GM21529 (cell line): ENCODE data around the gene MFSD1.
"Not testable (repeated sequence)": the region's sequence is repeated elsewhere in the genome, so short reads cannot be mapped to it uniquely, and the experiment has no call there.

Source experiments
- ATAC-seq: cut with Tn5 transposase; IDR thresholded peaks from one replicate; pipeline ENCODE4 v1.9.1; 2021; ENCODE audit not compliant: unreplicated experiment

MFSD1 gene

DNA sequence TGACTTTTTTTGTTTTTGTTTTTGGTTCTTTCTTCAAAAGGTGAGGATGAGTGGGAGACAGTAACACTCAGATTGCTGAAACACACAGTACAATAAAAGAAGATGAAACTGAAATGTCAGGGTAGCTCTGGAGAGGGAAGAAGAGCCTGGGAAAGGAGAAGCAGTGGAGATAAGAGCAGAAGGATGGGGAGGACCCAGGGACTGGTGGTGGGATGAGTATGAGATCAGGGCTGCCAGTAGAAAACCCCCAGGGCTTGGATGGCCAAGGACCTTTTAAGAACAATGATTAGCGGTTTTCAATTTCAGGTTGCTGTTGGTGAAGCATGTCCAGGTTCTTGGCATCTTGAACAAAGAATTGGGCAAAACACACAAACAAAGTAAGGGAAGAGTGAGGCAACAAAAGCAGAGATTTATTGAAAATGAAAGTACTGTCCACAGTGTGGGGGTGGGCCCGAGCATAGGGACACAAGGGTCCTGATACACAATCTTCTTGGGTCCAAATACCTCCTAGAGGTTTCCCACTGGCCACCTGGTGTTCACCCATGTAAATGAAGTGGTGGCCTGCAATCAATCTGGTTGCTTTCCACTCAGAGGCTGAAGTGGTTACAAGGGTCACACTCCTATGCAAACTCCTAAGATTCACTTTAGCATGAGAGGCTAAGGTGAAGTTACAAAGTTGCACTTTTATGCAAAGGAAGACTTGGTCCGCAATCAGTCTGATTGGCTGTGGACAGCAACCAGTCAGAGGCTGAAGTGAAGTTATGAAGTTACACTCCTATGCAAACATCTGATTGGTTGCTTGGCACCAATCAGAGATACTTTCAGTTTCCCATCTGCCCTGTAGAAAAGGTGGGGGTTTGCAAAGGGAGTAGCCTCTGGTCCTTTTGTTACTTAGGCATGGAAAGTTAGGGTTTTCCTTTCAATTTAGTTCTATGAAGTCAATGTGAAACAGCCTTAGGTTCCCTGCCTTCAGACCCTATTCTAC lies 26.1 kb upstream of the MFSD1 start:
- peak; percentile 63 for ATAC-seq

DNA sequence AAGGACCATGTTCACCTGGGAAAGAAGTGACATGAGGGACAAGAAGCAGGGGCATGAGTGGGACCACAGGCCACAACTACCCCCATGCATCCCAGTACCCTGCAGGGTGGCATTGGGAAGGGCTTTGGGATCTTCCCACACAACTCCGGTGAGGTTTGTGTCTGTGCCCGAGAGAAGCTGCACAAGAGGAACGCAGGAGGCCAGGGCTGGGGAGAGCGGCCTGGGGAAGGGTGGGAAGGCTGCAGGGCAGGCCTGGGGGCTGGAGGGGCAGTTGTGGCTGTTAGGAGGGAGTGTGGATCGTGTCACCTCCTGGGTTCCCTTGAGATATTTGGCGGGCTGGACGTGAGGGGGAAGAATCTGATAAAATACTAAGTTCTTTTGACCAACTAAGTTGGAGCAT lies 25.3 kb upstream of the MFSD1 start:
- no peak for ATAC-seq

DNA sequence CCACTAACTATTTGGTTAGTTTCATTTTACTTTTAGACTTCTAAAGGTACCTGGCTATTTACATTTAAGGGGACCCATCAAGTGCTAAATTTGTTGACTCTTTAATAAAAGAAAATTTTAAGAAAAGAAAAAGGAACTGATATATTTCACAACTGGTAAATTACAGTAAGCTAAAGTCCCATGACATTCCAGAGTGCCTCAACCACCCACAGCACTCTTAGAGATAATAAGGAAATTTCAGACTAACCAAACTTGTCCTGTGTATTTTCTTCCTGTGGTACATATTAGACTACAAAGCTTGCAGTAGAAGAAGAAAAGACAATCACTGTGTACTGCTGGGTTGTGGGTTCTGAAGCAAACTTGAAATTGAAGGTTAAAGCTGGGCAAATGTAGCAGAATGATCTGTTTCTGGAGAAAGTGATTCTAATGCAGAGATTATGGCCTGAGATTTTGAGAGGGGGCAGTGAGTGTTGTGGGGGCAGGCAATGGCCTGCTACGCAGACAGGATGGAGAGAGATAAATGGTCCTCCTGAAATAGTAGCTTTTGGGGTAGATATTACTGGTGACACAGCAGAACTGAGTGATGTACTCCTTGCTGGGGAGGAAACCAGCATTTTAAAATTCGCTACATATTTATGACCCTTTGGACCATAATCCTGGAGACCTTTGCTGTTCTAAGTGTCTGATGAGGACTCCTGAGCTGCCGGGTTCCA lies 24.5 kb upstream of the MFSD1 start:
- ATAC-seq = no peak

DNA sequence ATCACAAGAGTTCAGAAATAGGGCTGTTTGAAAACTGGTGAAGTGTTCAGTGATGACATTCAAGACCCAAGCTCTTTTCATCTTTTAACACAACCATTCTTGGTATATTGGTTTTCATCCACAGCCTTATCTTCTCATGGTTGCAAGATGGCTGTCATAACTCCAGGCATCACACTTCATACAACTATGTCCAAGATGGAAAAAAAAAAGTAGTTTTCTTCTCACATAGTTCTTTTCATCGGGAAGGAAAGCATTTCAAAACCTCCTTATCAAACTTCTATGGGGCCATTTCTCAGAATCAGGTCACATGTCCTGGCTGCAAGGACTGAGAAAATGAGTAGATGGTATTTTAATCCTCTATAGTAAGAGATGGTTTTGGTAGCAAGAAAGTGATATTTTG lies 21.1 kb upstream of the MFSD1 start:
- no peak for ATAC-seq

DNA sequence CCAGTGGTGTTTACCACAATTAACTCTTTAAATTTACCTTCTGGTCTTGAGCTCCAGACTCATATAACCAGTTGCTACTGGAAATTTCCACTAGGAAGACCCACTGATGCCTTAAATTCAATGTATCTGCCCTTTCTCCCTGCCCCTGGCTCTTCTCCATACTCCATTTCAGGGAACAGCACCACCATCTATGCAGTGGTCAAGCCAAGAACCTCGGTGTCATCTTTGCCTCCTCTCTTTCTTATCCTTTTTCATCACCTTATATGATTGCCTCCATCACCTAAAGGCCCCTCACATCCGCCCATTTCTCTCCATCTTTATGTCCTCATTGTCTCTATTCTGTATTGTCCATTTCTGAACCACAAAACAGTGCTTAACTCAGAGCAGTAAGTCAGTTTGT lies 20.7 kb upstream of the MFSD1 start:
- no peak for ATAC-seq

DNA sequence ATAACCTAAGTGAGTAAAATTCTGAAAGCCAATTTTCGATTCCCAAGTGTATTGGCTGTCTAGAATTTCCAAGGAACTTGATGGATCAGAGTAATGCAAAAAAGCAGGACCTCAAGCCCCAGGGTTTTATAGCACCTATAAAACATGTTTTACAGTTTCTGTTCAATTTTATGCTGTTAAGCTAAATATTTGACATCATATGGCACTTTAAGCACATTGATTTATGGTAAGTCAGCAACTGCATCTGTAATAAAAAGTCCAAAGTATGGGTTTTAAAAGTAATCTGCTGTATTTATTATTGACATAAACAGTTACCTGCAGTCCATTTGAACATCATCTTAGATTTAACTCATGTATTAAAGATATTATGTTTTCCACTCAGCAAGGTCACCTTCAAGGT lies 20.0 kb upstream of the MFSD1 start:
- ATAC-seq = no peak

DNA sequence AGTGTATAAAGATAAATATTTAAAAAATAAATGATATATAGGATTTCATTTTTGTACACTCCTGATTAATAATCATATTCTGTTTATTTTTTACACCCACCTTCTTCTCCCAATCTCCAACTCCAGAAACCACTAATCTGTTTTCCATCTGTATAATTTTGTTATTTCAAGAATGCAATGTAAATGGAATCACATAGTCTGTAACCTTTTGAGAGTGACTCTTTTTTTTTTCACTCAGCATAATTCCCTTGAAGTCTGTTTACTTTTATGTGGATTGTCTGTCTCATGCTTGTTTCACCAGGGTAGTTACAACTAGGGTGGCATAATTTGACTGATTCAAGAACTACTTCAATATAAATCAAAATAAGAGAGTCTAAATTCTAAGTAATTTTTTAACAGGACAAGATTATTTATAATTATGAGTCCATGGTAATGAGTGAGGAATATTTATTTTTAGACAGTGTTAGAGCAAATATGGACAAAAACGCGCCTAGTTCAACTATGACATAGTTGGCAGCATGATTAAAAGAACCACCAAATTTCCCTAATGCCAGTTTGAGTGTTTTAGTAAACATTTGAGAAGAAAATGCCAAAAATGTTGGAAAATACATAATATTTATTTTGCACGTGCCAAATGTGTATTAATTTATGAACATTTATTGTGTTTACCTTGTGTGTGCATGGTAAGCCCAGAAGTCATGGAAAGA lies 19.4 kb upstream of the MFSD1 start:
- ATAC-seq = no peak

DNA sequence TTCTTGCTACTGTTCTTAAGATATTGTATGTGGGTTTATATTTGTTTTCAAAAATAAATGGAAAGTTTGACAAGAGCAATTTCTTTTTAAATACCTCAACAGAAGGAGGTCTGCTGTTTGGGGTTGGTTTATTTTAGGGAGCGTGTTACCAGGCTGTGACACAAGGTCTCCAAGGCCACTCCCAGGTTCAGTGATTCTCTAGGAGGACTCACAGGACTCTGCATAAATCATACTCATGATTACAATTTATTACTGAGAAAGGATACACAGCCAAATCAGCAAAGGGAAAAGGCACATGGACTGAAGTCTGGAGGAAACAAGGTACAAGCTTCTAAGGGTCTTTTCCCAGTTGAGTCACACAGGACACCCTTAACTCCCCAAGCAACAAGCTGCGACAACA lies 18.8 kb upstream of the MFSD1 start:
- no peak for ATAC-seq

DNA sequence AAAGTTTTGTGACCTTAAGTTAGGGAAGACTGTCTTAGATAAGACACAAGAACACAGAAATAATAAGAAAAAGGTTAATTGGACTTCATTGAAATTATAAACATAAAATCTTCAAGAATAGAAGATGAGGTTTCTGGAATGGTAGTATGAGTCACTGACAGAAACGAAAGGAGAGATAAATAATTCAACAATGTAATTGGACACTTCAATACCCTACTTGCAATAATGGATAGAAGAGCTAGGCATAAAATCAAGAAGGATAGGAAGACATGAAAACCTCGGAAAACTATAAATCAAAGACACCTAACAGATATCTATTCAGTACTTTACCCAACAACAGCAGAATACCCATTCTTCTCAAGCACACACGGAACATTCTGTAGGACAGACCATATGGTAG lies 15.9 kb upstream of the MFSD1 start:
- ATAC-seq = no peak

DNA sequence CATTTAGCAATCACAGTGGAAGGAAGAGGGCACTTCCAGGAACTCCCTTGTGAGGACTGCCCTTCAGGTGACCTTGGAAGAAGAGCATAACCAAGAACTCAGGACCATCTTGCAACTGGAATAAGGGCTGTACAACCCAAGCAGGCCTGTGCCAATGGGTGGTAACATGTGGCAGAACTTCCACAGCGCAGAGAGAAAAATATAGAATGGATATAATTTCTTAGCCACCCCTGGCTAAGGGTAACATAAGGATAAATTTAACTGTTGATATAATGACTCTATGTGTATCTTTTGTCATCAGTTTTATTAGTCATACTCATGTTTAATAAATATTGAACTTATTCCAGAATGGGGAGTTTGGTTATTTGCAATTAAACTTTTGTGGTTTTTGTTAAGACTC lies 13.4 kb upstream of the MFSD1 start:
- no peak for ATAC-seq

DNA sequence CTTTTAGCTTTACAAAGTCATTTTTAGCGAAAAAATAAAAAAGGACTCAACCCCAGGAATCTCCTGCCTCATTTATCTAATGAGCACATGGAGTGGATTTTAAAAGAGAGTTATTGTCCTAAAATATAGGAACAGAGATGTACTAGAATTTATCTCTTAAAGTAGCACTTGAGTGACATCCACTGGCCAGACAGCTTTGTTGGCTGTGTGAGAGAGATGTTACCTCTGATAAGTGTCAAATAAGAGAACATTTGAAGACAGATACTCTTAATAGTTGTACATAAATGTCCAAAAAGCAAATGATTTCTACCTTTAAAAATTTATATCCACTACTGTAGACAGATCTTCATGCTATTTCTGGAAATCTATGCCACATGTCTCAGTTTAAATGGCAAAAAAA lies 12.3 kb upstream of the MFSD1 start:
- no peak for ATAC-seq

DNA sequence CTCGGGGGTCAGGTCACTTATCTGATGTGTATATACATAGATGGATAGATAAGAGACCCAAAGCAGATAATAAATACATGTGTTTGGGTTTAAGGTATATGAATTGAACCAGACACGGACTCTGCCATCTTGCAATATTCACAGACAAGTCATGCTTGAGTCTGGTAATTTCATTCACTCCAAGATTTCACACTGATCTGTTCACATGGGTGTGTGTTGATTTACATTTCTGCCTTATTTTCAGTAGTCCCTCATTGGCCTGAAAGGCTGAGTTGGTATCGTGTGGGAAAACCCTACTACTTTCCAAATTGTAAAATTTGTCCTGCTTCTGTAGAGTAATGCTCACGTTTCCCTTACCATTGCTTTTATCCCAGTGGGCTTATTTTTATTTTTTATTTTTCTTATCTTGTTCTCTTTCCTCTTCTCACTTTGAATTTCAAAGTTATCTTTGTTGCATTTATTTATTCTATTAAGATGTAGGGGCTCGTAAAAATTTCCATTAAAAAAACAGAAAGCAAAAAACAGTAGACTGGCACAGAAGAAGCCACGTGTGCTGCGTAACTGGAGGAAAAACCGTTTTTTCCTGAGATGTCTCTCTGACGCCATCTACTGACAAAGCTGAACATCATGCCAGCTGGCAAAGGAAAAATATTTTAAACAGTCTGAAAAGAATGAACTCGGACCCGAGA lies 10.8 kb upstream of the MFSD1 start:
- peak; percentile 89 for ATAC-seq

DNA sequence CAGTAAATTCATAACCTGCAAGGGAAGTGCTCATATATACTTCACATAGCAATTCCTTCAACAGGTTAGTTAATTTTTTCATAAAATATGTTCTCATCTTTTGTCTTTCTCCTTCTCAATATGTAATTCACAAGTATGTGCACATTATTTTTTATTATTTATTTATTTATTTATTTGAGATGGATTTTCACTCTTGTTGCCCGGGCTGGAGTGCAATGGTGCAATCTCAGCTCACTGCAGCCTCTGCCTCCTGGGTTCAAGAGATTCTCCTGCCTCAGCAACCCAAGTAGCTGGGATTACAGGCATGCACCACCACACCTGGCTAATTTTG lies 10.3 kb upstream of the MFSD1 start:
- not testable (repeated sequence) for ATAC-seq

DNA sequence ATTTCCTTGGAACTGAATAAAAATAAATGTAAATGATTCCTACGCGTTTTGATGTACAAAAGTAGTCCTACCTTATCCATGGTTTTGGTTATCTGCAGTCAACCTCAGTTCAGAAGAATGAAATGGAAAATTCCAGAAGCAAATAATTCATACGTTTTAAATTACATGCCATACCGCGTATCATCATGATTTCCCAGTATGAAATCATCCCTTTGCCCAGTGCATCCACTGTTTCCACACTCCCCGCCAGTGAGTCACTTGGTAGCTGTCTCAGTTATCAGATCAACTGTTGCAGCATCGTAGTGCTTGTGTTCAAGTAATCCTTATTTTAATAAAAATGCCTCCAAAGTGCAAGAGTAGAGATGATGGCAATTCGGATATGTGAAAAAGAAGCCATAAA lies 9.1 kb upstream of the MFSD1 start:
- ATAC-seq = no peak

DNA sequence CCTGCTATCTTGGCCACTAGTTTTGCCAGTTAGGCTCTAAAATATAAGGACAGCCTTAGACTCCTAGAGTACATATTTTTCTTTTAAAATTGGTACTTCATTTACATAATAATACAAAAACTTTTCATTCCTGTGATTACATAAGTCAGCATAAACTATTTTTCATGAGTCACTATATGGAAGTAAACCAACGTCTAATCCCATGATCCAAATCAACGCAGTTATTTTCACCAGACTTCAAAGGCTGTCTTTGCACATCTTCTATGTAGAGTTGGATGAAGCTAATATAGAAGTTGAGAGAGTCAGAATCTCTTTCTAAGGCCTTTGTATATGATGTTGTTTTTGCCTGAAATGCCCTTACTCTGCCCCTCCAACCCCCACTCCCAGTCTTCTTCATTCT lies 7.6 kb upstream of the MFSD1 start:
- ATAC-seq = no peak

DNA sequence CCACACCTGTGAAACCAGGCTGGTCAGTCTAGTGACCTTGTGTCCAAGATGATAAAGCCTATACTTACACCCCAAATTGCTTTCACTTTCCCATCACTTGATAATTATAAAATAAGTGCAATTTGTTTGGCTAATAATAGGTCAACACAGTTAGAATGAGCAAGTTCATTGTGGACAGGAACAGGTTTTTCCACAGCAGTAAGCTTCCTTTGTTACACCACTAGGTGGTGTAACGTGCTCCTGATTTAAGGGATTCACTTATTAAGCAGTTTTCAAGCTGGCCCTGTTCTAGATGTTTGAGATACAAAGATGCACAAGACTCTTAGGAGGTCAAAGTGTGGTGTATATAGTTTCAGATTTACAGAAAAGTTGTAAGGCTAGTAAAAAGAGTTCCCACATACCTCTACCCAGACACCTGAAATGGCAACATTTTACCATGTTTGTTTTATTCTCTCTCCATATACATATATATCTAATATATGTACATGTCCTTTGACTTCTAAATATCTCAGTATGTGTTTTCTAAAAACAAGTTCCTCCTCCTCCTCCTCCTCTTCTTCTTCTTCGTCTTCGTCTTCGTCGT lies 6.8 kb upstream of the MFSD1 start:
- peak; percentile 55 for ATAC-seq

DNA sequence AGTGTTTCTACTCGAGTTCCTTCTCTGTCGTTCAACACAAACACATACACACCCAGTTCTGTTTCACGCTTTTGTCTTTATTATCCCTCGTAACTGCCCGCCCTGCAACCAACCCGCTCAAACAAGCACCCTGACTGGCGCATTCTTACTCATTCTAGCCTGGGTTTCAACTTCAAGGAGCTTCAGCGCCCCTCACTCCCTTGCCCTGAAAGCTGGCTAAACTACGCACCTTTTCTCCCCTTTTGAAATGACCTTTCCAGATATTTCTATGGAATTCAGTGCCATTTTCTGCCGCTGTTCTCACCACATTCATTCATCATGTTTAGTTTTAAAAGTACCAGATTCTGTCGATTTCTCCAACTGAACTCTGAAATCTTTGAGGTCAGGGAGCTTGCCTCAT lies 653 bp upstream of the MFSD1 start:
- no peak for ATAC-seq

DNA sequence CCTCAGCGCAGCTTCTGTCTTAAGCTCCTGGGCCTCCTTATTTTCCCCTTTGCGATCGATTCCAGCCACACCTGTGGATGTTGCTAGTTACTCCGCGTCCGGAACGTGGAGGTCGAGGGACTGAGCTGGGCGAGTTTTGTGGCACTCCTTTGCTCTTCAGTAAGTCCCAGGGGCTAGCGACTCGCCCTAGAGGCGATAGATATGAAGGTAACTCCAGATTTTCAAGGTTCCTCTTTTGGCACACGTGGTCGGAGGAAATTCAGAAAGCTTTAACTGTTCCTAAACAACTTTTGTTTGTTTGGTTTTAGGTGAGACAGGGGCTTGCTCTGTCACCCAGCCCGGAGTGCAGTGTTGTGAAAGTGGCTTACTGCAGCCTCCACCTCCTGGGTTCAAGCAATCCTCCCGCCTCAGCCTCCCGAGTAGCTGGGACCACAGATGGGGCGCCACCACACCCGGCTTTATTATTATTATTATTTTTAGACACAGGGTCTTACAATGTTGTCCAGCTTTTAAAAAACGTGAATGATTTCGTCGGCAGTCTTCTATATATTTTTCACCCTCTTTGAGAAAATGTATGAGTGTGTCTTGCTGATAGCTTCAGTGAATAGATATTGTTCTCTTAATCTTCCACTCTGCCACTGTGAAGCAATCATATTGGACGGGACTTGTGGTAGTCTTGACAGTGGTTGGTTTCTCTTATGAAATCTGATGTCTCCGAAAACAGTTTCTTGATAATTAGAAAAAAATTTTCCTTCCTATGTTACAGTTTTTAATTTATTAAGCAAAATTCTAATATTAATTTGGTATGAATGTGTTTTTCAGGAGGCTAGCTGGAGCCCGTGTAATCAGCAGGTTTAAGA lies 785 bp downstream of the MFSD1 start:
- ATAC-seq = peak; percentile 38

DNA sequence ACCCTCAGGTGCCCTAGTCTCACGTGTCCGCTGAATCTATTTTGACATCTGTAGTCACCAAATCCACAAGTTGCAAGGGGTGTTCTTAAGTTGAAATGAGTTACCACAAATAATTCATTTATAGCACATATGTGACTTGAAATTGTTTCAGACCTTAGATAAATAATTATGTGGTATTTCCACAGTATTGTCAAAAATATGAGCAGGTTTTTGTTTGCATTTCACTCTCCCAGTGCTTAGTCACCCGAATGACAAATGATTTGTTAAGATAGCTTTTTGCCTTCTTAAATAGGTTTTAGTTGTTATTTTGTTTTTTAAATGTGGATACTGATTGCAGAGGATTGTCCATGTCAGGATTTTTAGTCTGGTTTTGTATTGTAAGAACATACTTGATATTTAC lies 2.6 kb downstream of the MFSD1 start:
- ATAC-seq = no peak

DNA sequence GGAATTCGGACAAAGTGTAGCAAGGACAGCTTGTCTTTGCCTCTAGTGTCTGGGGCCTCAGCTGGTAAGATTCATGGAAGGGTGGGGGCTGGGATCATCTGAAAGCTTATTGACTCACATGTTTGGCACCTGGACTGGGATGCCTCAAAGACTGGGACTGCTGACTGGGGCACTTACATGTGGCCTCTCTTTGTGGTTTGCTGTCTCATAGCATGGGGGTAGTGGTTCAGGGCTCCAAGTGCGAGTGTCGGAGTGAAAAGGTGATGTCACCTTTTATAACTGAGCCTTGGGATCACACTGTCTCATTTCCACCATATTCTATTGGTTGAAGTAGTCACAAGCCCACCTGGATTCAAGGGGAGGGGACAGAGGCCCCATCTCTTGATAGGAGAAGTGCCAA lies 6.8 kb downstream of the MFSD1 start:
- ATAC-seq = no peak
